ENCODE results near the gene CNKSR2. TPM values are rescaled to one million over a fixed set of nuclear protein-coding genes. Genes with fewer than 3 reads are reported as not detected.
"Not testable (repeated sequence)": the region's sequence is repeated elsewhere in the genome, so short reads cannot be mapped to it uniquely, and the experiment has no call there.

The CNKSR2 gene
- total and polyA plus RNA-seq, 4 donors = 0.74 to 41.4 (median 2.1) TPM

DNA sequence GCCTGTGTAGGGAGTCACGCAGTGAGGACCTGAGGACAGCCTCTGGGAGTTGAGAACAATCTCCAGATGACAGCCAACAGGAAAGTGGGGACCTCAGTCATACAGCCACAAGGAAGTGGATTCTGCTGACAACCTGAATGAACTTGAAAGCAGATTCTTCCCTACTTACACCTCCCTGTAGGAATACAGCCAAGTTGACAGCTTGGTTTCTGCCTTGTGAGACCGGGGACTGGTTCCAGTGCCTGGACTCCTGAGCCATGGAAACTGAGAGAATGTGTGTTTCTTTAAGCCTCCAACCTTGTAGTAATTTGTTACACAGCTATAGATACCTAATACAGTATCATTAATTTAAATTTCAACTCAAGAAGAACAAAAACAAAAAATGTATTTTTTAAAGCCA is 107.5 kb downstream of the CNKSR2 start:
- 70 to 83% methylated on average over 2 of the region's 2 CpGs for WGBS, 2 donors
- peaks cover 0 to 10% (median 5%) of the 10 kb centered on the region in 3 donors for H3K27me3 ChIP-seq (ENCODE audit: control insufficient read depth in 3 of 3, insufficient read depth in 3 of 3, low read length in 2 of 3)
- no peak overlapping the region for H3K27ac ChIP-seq (ENCODE audit: low read depth in 1 of 2, low read length in 1 of 2)
- TF ChIP-seq, protein P1, sequence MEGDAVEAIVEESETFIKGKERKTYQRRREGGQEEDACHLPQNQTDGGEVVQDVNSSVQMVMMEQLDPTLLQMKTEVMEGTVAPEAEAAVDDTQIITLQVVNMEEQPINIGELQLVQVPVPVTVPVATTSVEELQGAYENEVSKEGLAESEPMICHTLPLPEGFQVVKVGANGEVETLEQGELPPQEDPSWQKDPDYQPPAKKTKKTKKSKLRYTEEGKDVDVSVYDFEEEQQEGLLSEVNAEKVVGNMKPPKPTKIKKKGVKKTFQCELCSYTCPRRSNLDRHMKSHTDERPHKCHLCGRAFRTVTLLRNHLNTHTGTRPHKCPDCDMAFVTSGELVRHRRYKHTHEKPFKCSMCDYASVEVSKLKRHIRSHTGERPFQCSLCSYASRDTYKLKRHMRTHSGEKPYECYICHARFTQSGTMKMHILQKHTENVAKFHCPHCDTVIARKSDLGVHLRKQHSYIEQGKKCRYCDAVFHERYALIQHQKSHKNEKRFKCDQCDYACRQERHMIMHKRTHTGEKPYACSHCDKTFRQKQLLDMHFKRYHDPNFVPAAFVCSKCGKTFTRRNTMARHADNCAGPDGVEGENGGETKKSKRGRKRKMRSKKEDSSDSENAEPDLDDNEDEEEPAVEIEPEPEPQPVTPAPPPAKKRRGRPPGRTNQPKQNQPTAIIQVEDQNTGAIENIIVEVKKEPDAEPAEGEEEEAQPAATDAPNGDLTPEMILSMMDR (IDR thresholded peaks at IDR 0.05; ENCODE audit: control extremely low read depth, extremely low read depth) = no peak
- no peak for ATAC-seq (ENCODE audit: insufficient read depth, low FRiP score)
- peaks cover 0 to under 1% (median 0%) of the 10 kb centered on the region in 5 donors for H3K4me1 ChIP-seq (ENCODE audit: control insufficient read depth in 5 of 5, insufficient read depth in 5 of 5, low read length in 5 of 5)
- no peaks in the 10 kb centered on the region for H3K9me3 ChIP-seq (ENCODE audit: control insufficient read depth in 4 of 4, insufficient read depth in 3 of 4, low read length in 3 of 4)
- no peak overlapping the region for H3K4me3 ChIP-seq
- H3K36me3 ChIP-seq (ENCODE audit: control insufficient read depth in 4 of 4, insufficient read depth in 4 of 4, low read length in 4 of 4) = no peaks in the 10 kb centered on the region
- DNase-seq = no peak
- H3K9ac ChIP-seq (ENCODE audit: insufficient read depth in 1 of 2, low read length in 2 of 2) = no peak overlapping the region

DNA sequence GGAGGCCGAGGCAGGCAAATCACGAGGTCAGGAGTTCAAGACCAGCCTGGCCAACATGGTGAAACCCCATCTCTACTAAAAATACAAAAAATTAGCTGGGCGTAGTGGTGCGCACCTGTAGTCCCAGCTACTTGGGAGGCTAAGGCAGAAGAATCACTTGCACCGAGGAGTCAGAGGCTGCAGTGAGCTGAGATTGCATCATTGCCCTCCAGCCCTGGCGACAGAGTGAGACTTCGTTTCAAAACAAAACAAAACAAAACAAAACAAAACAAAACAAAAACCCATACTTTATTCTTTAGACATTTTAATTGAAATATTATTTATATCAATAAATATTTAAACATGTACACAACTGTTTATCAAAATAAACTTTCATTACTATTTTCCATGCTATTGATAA is 109.8 kb downstream of the CNKSR2 start:
- not testable (repeated sequence) for H3K4me3 ChIP-seq; H3K27me3 ChIP-seq (ENCODE audit: control insufficient read depth in 3 of 3, insufficient read depth in 3 of 3, low read length in 2 of 3); H3K36me3 ChIP-seq (ENCODE audit: control insufficient read depth in 4 of 4, insufficient read depth in 4 of 4, low read length in 4 of 4); H3K9me3 ChIP-seq (ENCODE audit: control insufficient read depth in 4 of 4, insufficient read depth in 3 of 4, low read length in 3 of 4); DNase-seq; H3K27ac ChIP-seq (ENCODE audit: low read depth in 1 of 2, low read length in 1 of 2); H3K4me1 ChIP-seq (ENCODE audit: control insufficient read depth in 5 of 5, insufficient read depth in 5 of 5, low read length in 5 of 5); H3K9ac ChIP-seq (ENCODE audit: insufficient read depth in 1 of 2, low read length in 2 of 2); ATAC-seq (ENCODE audit: insufficient read depth, low FRiP score)
- 83 to 91% methylated on average over 7 of the region's 7 CpGs for WGBS, 2 donors

DNA sequence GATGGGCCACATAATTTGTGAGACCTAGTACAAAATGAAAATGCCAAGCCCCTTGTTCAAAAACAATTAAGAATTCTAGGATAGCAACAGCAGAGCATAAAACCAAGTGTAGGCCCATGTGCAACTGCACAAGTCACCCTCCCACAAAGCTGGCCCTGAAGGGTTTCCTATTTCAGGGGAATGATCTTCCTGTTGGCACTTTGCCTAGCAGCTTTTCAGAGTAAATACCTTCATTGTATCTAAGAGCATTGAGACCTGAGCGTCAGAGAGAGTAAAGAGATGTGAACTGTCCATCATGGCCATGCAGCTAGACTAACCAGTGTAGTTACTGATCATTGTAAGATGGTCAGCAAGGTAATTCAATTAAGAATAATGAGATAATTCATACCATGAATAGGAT is 113.6 kb downstream of the CNKSR2 start:
- WGBS, 2 donors = 43 to 61% methylated on average over 1 of the region's 1 CpG
- TF ChIP-seq, protein P1 (IDR thresholded peaks at IDR 0.05; ENCODE audit: control extremely low read depth, extremely low read depth) = no peak

GRCh38 chrX:21490341-21490740 is 116.1 kb downstream of the CNKSR2 start:
- Histone ChIP-seq H3K9me3 (ENCODE audit: control insufficient read depth in 4 of 4, insufficient read depth in 3 of 4, low read length in 3 of 4) (no peaks in the 10 kb centered on the region), H3K4me1 (ENCODE audit: control insufficient read depth in 5 of 5, insufficient read depth in 5 of 5, low read length in 5 of 5) (peaks cover 0 to 3% (median 0%) of the 10 kb centered on the region in 5 donors), H3K27ac (ENCODE audit: low read depth in 1 of 2, low read length in 1 of 2) (no peak overlapping the region), H3K4me3 (no peak overlapping the region), H3K36me3 (ENCODE audit: control insufficient read depth in 4 of 4, insufficient read depth in 4 of 4, low read length in 4 of 4) (peaks cover 0 to 2% (median 0%) of the 10 kb centered on the region in 4 donors), H3K9ac (ENCODE audit: insufficient read depth in 1 of 2, low read length in 2 of 2) (no peak overlapping the region), H3K27me3 (ENCODE audit: control insufficient read depth in 3 of 3, insufficient read depth in 3 of 3, low read length in 2 of 3) (peaks cover 0 to 6% (median 5%) of the 10 kb centered on the region in 3 donors)
- ATAC-seq (ENCODE audit: insufficient read depth, low FRiP score) (no peak), DNase-seq (no peak)
- WGBS, 2 donors = 46 to 74% methylated on average over 4 of the region's 4 CpGs
- TF ChIP-seq, protein P1 (IDR thresholded peaks at IDR 0.05; ENCODE audit: control extremely low read depth, extremely low read depth) = no peak

More for the DNA sequence above, 113.6 kb downstream of the CNKSR2 start:
- H3K9ac ChIP-seq (ENCODE audit: insufficient read depth in 1 of 2, low read length in 2 of 2) = no peak overlapping the region
- no peaks in the 10 kb centered on the region for H3K36me3 ChIP-seq (ENCODE audit: control insufficient read depth in 4 of 4, insufficient read depth in 4 of 4, low read length in 4 of 4)
- peaks cover 0 to 2% (median 0%) of the 10 kb centered on the region in 5 donors for H3K4me1 ChIP-seq (ENCODE audit: control insufficient read depth in 5 of 5, insufficient read depth in 5 of 5, low read length in 5 of 5)
- H3K27ac ChIP-seq (ENCODE audit: low read depth in 1 of 2, low read length in 1 of 2) = no peak overlapping the region
- ATAC-seq (ENCODE audit: insufficient read depth, low FRiP score) (no peak), DNase-seq (peak in 1 of 3 donors; percentile 29)
- peaks cover 0 to 5% (median 0%) of the 10 kb centered on the region in 3 donors for H3K27me3 ChIP-seq (ENCODE audit: control insufficient read depth in 3 of 3, insufficient read depth in 3 of 3, low read length in 2 of 3)
- H3K9me3 ChIP-seq (ENCODE audit: control insufficient read depth in 4 of 4, insufficient read depth in 3 of 4, low read length in 3 of 4) = no peaks in the 10 kb centered on the region
- no peak overlapping the region for H3K4me3 ChIP-seq
